Gastrocnemius medialis (tissue), 4 donors: ENCODE measurements around the gene PLS1.

Experiments
- POLR2A ChIP-seq, 2 donors: fragments of 450-650 bp; IDR thresholded peaks; one replicate each; pipeline ENCODE4 v1.6.1; 2017; ENCODE audit warnings: antibody characterized with exemption in 2 of 2, mild to moderate bottlenecking in 2 of 2, moderate library complexity in 2 of 2
- TF ChIP-seq, protein P1 (sequence below), 5 experiments: fragments of 450-650 bp in 3 of 5; fragments of 200-600 bp in 2 of 5; sonication (generic) in 2 of 5; IDR thresholded peaks in 4 of 5; conservative IDR thresholded peaks in 1 of 5; 1 replicate in 4 of 5; 2 replicates in 1 of 5; pipeline ENCODE4 v1.5.1; 2016 to 2019; ENCODE audit warnings: antibody characterized with exemption in 5 of 5, mild to moderate bottlenecking in 3 of 5, moderate library complexity in 3 of 5

DNA sequence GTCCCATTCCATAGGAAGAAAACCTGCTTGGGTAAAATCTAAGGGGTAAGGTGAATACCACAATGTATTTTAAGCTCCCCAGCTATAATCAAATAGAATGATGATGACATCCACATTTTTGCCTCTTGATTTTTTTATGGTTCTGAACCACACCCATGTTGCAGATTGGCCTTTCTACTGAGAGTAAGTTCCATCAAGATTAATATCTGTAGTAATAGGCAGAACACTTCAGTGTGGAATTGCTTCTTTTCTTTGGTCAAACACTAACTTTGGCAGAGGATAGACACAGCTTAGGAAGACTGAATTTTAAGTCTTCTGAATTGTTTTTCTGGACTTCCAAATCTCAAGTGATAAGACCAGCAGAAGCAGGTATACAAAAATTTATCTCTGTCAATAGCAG, 27.0 kb downstream of the PLS1 start:
- TF ChIP-seq, protein P1, sequence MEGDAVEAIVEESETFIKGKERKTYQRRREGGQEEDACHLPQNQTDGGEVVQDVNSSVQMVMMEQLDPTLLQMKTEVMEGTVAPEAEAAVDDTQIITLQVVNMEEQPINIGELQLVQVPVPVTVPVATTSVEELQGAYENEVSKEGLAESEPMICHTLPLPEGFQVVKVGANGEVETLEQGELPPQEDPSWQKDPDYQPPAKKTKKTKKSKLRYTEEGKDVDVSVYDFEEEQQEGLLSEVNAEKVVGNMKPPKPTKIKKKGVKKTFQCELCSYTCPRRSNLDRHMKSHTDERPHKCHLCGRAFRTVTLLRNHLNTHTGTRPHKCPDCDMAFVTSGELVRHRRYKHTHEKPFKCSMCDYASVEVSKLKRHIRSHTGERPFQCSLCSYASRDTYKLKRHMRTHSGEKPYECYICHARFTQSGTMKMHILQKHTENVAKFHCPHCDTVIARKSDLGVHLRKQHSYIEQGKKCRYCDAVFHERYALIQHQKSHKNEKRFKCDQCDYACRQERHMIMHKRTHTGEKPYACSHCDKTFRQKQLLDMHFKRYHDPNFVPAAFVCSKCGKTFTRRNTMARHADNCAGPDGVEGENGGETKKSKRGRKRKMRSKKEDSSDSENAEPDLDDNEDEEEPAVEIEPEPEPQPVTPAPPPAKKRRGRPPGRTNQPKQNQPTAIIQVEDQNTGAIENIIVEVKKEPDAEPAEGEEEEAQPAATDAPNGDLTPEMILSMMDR (IDR thresholded peaks at IDR 0.05 in 4 of 5, conservative IDR thresholded peaks at IDR 0.05 in 1 of 5) = no peak
- no peak for TF ChIP-seq POLR2A (IDR thresholded peaks at IDR 0.05)
